Body of pancreas (tissue), 4 donors: ENCODE data around the gene PCID2. TPM values are rescaled to one million over a fixed set of nuclear protein-coding genes. Genes with fewer than 3 reads are reported as not detected.
"Not testable (repeated sequence)": the region's sequence is repeated elsewhere in the genome, so short reads cannot be mapped to it uniquely, and the experiment has no call there.

Experiments
- ATAC-seq: fragments of 150-250 bp; one replicate; pipeline ENCODE4 v1.9.1; 2016
- DNase-seq, 4 donors: peaks; one replicate each; pipeline ENCODE4 v3.0.0-alpha.2; 2019
- H3K27ac ChIP-seq, 4 donors: fragments of 200-600 bp; sonication (generic); 1 replicate in 3 of 4; 2 replicates in 1 of 4; pipeline versions ENCODE4 v1.5.1 to v1.6.1; 2016 to 2019; ENCODE audit warnings: mild to moderate bottlenecking in 1 of 4, mixed read lengths in 1 of 4, moderate library complexity in 1 of 4
- H3K27me3 ChIP-seq, 2 donors: fragments of 200-600 bp; sonication (generic); one replicate each; pipeline ENCODE4 v1.6.0; 2016; ENCODE audit warnings: mild to moderate bottlenecking in 1 of 2
- H3K36me3 ChIP-seq, 2 donors: fragments of 200-600 bp; sonication (generic); replicated peaks in 1 of 2; 2 replicates each; pipeline ENCODE4 v1.5.1; 2016; ENCODE audit warnings: low read depth in 2 of 2; ENCODE audit not compliant: insufficient read depth in 1 of 2
- H3K4me1 ChIP-seq: fragments of 200-600 bp; sonication (generic); one replicate; pipeline ENCODE4 v1.6.0; 2016
- H3K4me3 ChIP-seq, 2 donors: fragments of 200-600 bp; sonication (generic); 1 replicate in 1 of 2; 2 replicates in 1 of 2; pipeline ENCODE4 v1.5.1; 2016 to 2019
- H3K9me3 ChIP-seq, 3 donors: fragments of 200-600 bp; sonication (generic); 1 replicate in 2 of 3; 2 replicates in 1 of 3; pipeline ENCODE4 v1.5.1; 2016
- CTCF ChIP-seq, 7 experiments: fragments of 450-650 bp in 4 of 7; fragments of 200-600 bp in 3 of 7; sonication (generic) in 3 of 7; IDR thresholded peaks; one replicate each; pipeline ENCODE4 v1.5.1; 2016 to 2019; ENCODE audit warnings: antibody characterized with exemption in 7 of 7
- POLR2A ChIP-seq, 3 donors: fragments of 450-650 bp; IDR thresholded peaks; one replicate each; pipeline ENCODE4 v1.6.1; 2016; ENCODE audit warnings: antibody characterized with exemption in 3 of 3, mild to moderate bottlenecking in 2 of 3
- WGBS, 2 donors: methylation state at CpG; one replicate each; pipeline ENCODE4 v1.1.5; 2017; 5-methylcytosine and 5-hydroxymethylcytosine counted together
- intact Hi-C: fragments of 100-400 bp; cut with DNase I; formaldehyde crosslinking; loops from one replicate; pipeline ENCODE4 v1.15.1; 2023
- total RNA-seq, 2 donors: library from RNA; depleted of rRNA; stranded (reverse); fragments of >200 nt; gene quantifications; one replicate each; pipeline ENCODE4 v1.1.0, GENCODE V29; 2016

Gene PCID2
- total RNA-seq, 2 donors from 2014 or later, result 23.7 to 33.7 TPM

GRCh38 chr13:113162783-113163685 lies 45.4 kb downstream of the PCID2 start:
- no peak for DNase-seq
- WGBS, 2 donors, result 18 to 19% methylated on average over 23 to 25 of the region's 25 CpGs
- ATAC-seq, result no peak
- no peaks in the 10 kb centered on the region for H3K4me1 ChIP-seq
- H3K27ac ChIP-seq, result no peak overlapping the region
- no peak overlapping the region for H3K4me3 ChIP-seq
- H3K27me3 ChIP-seq, result peaks cover 0 to 6% of the 10 kb centered on the region in 2 donors
- intact Hi-C loops, result no loop called here
- peaks cover 0 to 2% of the 10 kb centered on the region in 2 donors for H3K36me3 ChIP-seq
- H3K9me3 ChIP-seq, result no peaks in the 10 kb centered on the region
- TF ChIP-seq POLR2A (IDR thresholded peaks at IDR 0.05), result no peak
- no peak for TF ChIP-seq CTCF (IDR thresholded peaks at IDR 0.05)

GRCh38 chr13:113161975-113162374 lies 46.5 kb downstream of the PCID2 start:
- WGBS, 2 donors, result no CpG with 5 or more reads among the region's 13 CpGs
- ATAC-seq, H3K9me3 ChIP-seq, intact Hi-C loops, DNase-seq, H3K27me3 ChIP-seq, H3K27ac ChIP-seq, H3K4me3 ChIP-seq, H3K4me1 ChIP-seq, H3K36me3 ChIP-seq: not testable (repeated sequence)

GRCh38 chr13:113161433-113161832 lies 47.0 kb downstream of the PCID2 start:
- Histone ChIP-seq H3K36me3 (no peaks in the 10 kb centered on the region), H3K9me3 (no peaks in the 10 kb centered on the region), H3K4me3 (no peak overlapping the region), H3K4me1 (no peaks in the 10 kb centered on the region), H3K27ac (no peak overlapping the region), H3K27me3 (peaks cover 0 to 6% of the 10 kb centered on the region in 2 donors)
- intact Hi-C loops, result no loop called here
- no peak for ATAC-seq
- 41 to 45% methylated on average over 12 to 16 of the region's 16 CpGs for WGBS, 2 donors
- TF ChIP-seq CTCF (IDR thresholded peaks at IDR 0.05) (no peak), POLR2A (IDR thresholded peaks at IDR 0.05) (no peak)
- DNase-seq, result no peak

- DNase-seq (no peak), ATAC-seq (no peak)
- intact Hi-C loops, result no loop called here
- Histone ChIP-seq H3K4me1 (no peaks in the 10 kb centered on the region), H3K9me3 (no peaks in the 10 kb centered on the region), H3K27me3 (peaks cover 0 to 6% of the 10 kb centered on the region in 2 donors), H3K36me3 (no peaks in the 10 kb centered on the region), H3K4me3 (no peak overlapping the region), H3K27ac (no peak overlapping the region)
- TF ChIP-seq CTCF (IDR thresholded peaks at IDR 0.05) (no peak), POLR2A (IDR thresholded peaks at IDR 0.05) (no peak)
- 56 to 68% methylated on average over 11 to 12 of the region's 12 CpGs for WGBS, 2 donors
Observed at GRCh38 chr13:113160983-113161382, 47.5 kb downstream of the PCID2 start.

- DNase-seq (no peak), ATAC-seq (no peak)
- Histone ChIP-seq H3K4me1 (peaks cover under 1% of the 10 kb centered on the region), H3K4me3 (no peak overlapping the region), H3K9me3 (no peaks in the 10 kb centered on the region), H3K27ac (no peak overlapping the region), H3K27me3 (peaks cover 0 to 6% of the 10 kb centered on the region in 2 donors), H3K36me3 (no peaks in the 10 kb centered on the region)
- WGBS, 2 donors, result 81 to 86% methylated on average over 17 to 20 of the region's 20 CpGs
- intact Hi-C loops, result no loop called here
- TF ChIP-seq POLR2A (IDR thresholded peaks at IDR 0.05) (no peak), CTCF (IDR thresholded peaks at IDR 0.05) (no peak)
Observed at GRCh38 chr13:113159701-113160100, 48.8 kb downstream of the PCID2 start.
